ENCODE results near the gene LNX1. TPM values are rescaled to one million over a fixed set of nuclear protein-coding genes. Genes with fewer than 3 reads are reported as not detected.

LNX1 gene
- total RNA-seq, 4 donors from 2014 or later = 21.7 to 47.2 (median 36.2) TPM

- Histone ChIP-seq H3K27ac (no peak overlapping the region), H3K27me3 (no peaks in the 10 kb centered on the region), H3K4me1 (peaks cover 13% of the 10 kb centered on the region), H3K4me3 (no peak overlapping the region), H3K9me3 (no peaks in the 10 kb centered on the region), H3K36me3 (peaks cover 7% of the 10 kb centered on the region)
- TF ChIP-seq POLR2AphosphoS5 (IDR thresholded peaks at IDR 0.05) (no peak), EP300 (IDR thresholded peaks at IDR 0.05) (no peak), POLR2A (IDR thresholded peaks at IDR 0.05) (no peak)
- TF ChIP-seq, protein P1, sequence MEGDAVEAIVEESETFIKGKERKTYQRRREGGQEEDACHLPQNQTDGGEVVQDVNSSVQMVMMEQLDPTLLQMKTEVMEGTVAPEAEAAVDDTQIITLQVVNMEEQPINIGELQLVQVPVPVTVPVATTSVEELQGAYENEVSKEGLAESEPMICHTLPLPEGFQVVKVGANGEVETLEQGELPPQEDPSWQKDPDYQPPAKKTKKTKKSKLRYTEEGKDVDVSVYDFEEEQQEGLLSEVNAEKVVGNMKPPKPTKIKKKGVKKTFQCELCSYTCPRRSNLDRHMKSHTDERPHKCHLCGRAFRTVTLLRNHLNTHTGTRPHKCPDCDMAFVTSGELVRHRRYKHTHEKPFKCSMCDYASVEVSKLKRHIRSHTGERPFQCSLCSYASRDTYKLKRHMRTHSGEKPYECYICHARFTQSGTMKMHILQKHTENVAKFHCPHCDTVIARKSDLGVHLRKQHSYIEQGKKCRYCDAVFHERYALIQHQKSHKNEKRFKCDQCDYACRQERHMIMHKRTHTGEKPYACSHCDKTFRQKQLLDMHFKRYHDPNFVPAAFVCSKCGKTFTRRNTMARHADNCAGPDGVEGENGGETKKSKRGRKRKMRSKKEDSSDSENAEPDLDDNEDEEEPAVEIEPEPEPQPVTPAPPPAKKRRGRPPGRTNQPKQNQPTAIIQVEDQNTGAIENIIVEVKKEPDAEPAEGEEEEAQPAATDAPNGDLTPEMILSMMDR (IDR thresholded peaks at IDR 0.05) = no peak
- 92% methylated on average over 2 of the region's 2 CpGs for WGBS
- DNase-seq (ENCODE audit: low spot score in 2 of 2) = no peak
These were observed 90.7 kb downstream of the LNX1 start for GRCh38 chr4:53500546-53500945.

GRCh38 chr4:53499791-53500190 lies 91.5 kb downstream of the LNX1 start:
- H3K27me3 ChIP-seq = no peaks in the 10 kb centered on the region
- H3K9me3 ChIP-seq = no peaks in the 10 kb centered on the region
- peaks cover 13% of the 10 kb centered on the region for H3K4me1 ChIP-seq
- TF ChIP-seq, protein P1 (IDR thresholded peaks at IDR 0.05) = no peak
- TF ChIP-seq POLR2A (IDR thresholded peaks at IDR 0.05) = no peak
- no peak for TF ChIP-seq EP300 (IDR thresholded peaks at IDR 0.05)
- no peak for TF ChIP-seq POLR2AphosphoS5 (IDR thresholded peaks at IDR 0.05)
- WGBS = 92% methylated on average over 1 of the region's 1 CpG
- no peak for DNase-seq (ENCODE audit: low spot score in 2 of 2)
- H3K4me3 ChIP-seq = no peak overlapping the region
- H3K27ac ChIP-seq = no peak overlapping the region
- peaks cover 7% of the 10 kb centered on the region for H3K36me3 ChIP-seq

- WGBS = 93% methylated on average over 2 of the region's 2 CpGs
- Histone ChIP-seq H3K9me3 (no peaks in the 10 kb centered on the region), H3K4me3 (no peak overlapping the region), H3K4me1 (peaks cover 13% of the 10 kb centered on the region), H3K27ac (no peak overlapping the region), H3K27me3 (no peaks in the 10 kb centered on the region), H3K36me3 (peaks cover 7% of the 10 kb centered on the region)
- TF ChIP-seq, protein P1 (IDR thresholded peaks at IDR 0.05) = no peak
- TF ChIP-seq POLR2AphosphoS5 (IDR thresholded peaks at IDR 0.05) (no peak), POLR2A (IDR thresholded peaks at IDR 0.05) (no peak), EP300 (IDR thresholded peaks at IDR 0.05) (no peak)
- DNase-seq (ENCODE audit: low spot score in 2 of 2) = no peak
These were observed 92.6 kb downstream of the LNX1 start for GRCh38 chr4:53498706-53499105.

- WGBS = 22% methylated on average over 7 of the region's 7 CpGs
- peak in 1 of 2 donors; percentile 71 for DNase-seq (ENCODE audit: low spot score in 2 of 2)
- H3K9me3 ChIP-seq = no peaks in the 10 kb centered on the region
- no peaks in the 10 kb centered on the region for H3K27me3 ChIP-seq
- H3K4me1 ChIP-seq = peaks cover 13% of the 10 kb centered on the region
- TF ChIP-seq, protein P1 (IDR thresholded peaks at IDR 0.05) = no peak
- TF ChIP-seq EP300 (IDR thresholded peaks at IDR 0.05) = no peak
- TF ChIP-seq POLR2A (IDR thresholded peaks at IDR 0.05) = no peak
- TF ChIP-seq POLR2AphosphoS5 (IDR thresholded peaks at IDR 0.05) = no peak
- H3K36me3 ChIP-seq = peaks cover 7% of the 10 kb centered on the region
- H3K27ac ChIP-seq = peak overlapping the region; percentile 31
- H3K4me3 ChIP-seq = no peak overlapping the region
These were observed 93.6 kb downstream of the LNX1 start for GRCh38 chr4:53497487-53498244.

DNA sequence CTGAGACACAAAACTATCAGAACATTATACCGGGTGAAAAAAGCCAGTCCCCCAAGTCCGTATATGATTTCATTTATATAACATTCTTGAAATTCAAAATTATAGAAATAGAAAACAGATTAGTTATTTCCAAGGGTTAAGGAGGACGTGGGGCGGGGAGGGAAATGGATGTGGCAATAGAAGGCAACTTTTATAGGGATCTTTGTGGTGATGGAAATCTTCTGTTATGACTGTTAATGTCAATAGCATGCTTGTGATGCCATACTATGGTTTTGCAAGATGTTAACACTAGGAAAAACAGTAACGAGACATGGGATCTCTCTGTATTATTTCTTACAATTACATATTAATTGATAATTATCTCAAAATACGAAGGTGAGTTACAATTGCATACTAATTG lies 96.4 kb downstream of the LNX1 start:
- peaks cover 7% of the 10 kb centered on the region for H3K36me3 ChIP-seq
- WGBS = 93% methylated on average over 6 of the region's 6 CpGs
- no peak overlapping the region for H3K27ac ChIP-seq
- no peak overlapping the region for H3K4me3 ChIP-seq
- no peaks in the 10 kb centered on the region for H3K27me3 ChIP-seq
- H3K9me3 ChIP-seq = no peaks in the 10 kb centered on the region
- peaks cover 24% of the 10 kb centered on the region for H3K4me1 ChIP-seq
- TF ChIP-seq EP300 (IDR thresholded peaks at IDR 0.05) = no peak
- TF ChIP-seq, protein P1 (IDR thresholded peaks at IDR 0.05) = no peak
- TF ChIP-seq POLR2AphosphoS5 (IDR thresholded peaks at IDR 0.05) = no peak
- TF ChIP-seq POLR2A (IDR thresholded peaks at IDR 0.05) = no peak
- DNase-seq (ENCODE audit: low spot score in 2 of 2) = no peak

Data from suprapubic skin (tissue), 4 donors.